CD4-positive, alpha-beta T cell treated with Interferon alpha-2 for 1 hour (primary cell): ENCODE measurements around the gene TMEM154.
"Not testable (repeated sequence)": the region's sequence is repeated elsewhere in the genome, so short reads cannot be mapped to it uniquely, and the experiment has no call there.

Experiments
- DNase-seq, 2 donors: peaks; one replicate each; pipeline ENCODE4 v3.0.0-alpha.2; 2020 to 2022

Gene TMEM154

GRCh38 chr4:152665691-152666395 lies 14.0 kb downstream of the TMEM154 start:
- no peak for DNase-seq

GRCh38 chr4:152664067-152664378 lies 15.8 kb downstream of the TMEM154 start:
- DNase-seq, result not testable (repeated sequence)

- DNase-seq, result no peak
These were observed 16.4 kb downstream of the TMEM154 start for GRCh38 chr4:152663203-152664066.

GRCh38 chr4:152661649-152662048 lies 18.1 kb downstream of the TMEM154 start:
- no peak for DNase-seq

- DNase-seq, result no peak
These were observed 19.3 kb downstream of the TMEM154 start for GRCh38 chr4:152660526-152660925.

GRCh38 chr4:152659806-152660205 lies 20.0 kb downstream of the TMEM154 start:
- no peak for DNase-seq

DNA sequence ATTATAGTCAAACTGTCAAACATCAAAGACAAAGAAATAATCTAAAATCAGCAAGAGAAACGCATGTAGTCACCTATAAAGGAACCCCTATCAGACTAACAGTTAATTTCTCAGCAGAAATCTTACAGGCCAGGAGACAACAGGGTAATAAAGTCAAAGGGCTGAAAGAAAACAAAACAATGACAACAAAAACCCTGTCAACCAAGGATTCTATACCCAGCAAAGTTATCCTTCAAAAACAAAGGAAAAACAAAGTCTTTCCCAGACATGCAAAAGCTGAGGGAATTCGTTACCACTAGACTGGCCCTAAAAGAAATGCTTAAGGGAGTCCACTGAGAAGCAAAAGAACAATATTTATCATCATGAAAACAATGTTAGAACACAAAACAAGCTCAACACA lies 22.1 kb downstream of the TMEM154 start:
- DNase-seq, result no peak

GRCh38 chr4:152655272-152656129 lies 24.3 kb downstream of the TMEM154 start:
- no peak for DNase-seq

GRCh38 chr4:152652102-152652501 lies 27.7 kb downstream of the TMEM154 start:
- no peak for DNase-seq

DNA sequence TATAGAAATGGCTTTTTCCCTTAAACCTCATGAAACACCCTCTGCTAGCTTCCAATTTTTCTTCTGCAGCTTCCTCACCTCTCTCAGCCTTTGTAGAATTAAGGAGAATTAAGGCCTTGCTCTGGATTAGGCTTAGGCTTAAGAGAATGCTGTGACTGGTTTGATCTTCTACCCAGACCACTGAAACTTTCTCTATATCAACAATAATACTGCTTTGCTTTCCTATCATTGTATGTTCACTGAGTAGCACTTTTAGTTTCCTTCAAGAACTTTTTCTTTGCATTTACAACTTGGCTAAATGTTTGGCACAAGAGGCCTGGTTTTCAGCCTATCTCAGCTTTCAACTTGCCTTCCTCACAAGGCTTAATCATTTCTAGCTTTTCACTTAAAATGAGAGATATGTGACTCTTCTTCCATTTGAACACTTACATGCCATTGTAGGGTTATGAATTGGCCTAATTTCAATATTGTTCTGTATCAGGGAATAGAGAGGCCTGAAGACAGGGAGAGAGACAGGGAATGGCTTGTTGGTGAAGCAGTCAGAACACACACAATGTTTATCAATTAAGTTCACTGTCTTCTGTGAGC lies 28.2 kb downstream of the TMEM154 start:
- no peak for DNase-seq

- no peak for DNase-seq
These were observed 33.6 kb downstream of the TMEM154 start for GRCh38 chr4:152646221-152646620.

DNA sequence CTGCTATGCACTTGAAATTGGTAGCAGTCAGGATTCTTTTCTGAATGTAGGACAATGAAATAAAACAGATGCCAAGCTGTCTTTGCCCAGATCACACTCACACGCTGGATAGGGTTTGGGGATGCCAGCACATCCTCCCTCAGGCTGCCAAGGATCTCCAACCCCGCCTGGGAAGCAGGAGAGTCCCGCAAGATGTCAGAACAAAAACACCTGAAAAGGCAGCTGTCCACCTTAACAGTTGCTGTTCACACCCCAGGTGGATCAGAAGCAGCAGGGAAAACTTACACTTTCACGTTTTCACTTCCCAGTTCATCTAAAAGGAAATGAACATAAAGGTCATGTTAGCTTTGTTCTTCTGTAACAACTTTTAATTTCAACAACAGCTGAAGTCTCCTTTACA lies 35.7 kb downstream of the TMEM154 start:
- no peak for DNase-seq

DNA sequence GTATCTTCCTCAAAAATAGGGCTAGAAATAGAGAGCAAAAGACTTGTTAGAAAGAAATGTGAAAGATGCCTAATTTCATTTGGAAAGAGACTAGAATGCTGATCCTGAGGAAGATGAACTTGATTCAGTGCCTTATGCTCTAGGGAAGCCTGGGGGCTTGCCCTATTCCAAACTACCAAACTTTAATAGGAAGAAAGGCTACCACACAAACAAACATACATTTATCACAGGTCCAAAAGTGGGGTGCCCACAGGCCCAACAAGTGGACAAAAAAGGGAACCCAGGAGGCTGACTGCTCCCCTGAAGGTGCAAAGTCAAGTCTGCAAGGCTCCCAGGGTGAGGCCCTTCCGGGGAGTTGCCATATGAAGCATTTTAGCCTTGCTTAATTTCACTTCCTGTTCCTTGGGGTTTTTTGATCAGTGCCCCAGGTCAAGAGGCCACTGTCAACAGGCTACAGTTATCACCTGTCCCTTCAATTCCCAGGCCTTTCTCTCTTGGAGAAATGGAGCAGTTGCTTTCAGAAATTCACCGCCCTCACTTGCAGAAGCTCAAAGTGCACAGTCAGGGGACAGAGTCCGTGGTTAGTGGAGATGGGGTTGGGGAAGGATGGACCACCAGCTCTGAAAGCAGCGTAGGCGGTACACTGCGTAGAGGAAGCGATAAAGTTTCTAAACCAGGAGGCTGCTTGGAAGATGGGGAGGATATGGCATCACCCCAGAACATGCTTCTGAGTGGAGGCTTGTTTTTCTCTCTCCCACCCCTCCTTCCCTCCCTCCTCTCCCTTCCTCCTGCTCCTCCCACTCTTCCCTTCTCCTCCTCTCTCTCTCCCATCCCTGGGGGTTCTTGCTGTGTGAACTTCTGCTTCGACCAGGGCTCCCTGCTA lies 36.4 kb downstream of the TMEM154 start:
- peak; percentile 38 to 55 for DNase-seq

DNA sequence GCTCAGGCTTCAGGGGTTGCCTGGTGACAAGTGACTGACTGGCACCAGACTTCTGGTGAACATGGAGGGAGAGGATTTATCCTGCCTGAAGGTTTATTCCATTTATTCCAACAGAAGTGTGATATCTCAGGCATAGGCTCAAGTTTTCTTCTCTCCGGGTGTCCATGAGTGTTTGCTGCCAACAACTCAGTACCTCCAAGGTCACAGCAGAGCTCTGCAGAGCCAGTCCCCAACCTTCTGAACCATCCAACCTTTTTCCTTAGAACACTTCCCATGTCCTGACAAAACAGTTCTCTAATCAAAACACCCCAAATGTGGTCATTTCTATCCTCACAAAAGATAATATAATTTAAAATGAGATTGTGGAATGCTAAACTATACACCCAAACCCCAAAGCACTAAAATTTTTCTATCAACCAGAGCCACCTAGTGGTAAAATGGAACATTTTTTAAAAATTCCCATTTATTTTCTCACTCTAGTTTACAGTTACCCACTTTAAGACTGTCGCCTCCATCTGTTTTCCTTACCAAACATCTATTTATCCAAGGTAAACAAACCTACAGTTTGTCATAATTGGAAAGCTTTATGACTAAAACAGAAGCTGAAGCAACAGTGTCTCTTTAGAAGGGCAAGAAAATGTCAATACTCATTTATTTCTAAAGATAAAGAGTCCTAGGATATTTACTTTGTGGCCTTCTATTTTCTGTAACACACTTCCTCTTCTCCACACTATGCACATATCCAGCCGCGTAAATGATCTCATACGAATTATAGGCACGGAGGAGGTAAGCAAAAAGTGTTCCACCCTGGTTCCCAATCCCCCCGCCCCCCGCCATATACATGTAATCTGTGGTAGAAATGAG lies 39.5 kb downstream of the TMEM154 start:
- peak in 1 of 2 donors; percentile 48 for DNase-seq

DNA sequence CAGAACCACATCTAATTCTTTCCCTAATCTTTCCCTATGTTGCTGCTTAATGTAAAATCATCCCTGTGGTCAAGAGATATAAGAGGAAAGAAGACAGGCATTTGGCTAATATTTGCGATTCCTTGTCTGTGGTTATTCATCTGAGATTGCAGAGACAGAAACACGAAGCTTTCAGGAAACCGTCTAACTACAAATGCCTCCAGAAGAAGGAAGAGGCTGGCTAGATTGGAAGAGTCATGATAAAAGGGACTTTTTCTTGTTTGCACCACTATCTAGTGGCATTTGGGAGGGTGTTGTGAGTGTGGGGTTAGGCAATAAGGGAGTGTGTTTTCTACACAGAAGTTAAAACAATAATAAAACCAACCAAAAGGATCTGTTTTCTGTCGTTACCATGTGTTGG lies 43.9 kb downstream of the TMEM154 start:
- peak; percentile 6 to 18 for DNase-seq

GRCh38 chr4:152634110-152634760 lies 45.6 kb downstream of the TMEM154 start:
- DNase-seq, result no peak

- no peak for DNase-seq
These were observed 46.7 kb downstream of the TMEM154 start for GRCh38 chr4:152633118-152633517.

- no peak for DNase-seq
These were observed 49.5 kb downstream of the TMEM154 start for GRCh38 chr4:152630324-152630723.

- DNase-seq, result no peak
These were observed 49.9 kb downstream of the TMEM154 start for GRCh38 chr4:152629908-152630307.

DNA sequence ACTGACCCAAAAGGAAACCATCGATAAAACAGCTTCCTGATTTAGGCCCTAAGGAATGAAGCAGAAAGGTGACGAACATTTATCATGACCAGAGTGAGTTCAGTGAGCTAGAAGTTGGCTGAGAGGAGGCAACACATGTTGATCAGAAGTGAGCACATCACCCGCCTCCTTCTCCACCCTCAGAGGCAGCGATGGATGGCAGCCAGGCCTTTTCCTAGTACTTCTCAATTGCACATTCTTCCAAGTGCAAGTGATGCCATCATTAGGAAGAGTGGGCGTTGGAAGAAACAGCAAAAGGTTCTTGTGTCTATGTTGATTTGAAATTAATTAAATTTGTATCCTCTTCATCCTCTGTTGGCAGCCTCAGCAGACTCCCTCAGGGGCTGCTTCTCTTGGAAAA lies 51.7 kb downstream of the TMEM154 start:
- no peak for DNase-seq
